Measurements from ENCODE around the gene EIF4G1. TPM values are rescaled to one million over a fixed set of nuclear protein-coding genes. Genes with fewer than 3 reads are reported as not detected.

The EIF4G1 gene
- total and polyA plus RNA-seq, 9 donors: 72.4 to 295 (median 206) TPM

- no peaks in the 10 kb centered on the region for H3K36me3 ChIP-seq
- intact Hi-C loops (cut with DNase I): loop anchor here in 1 of 4 donors (10.0 kb wide), 1 partner anchor 47 kb away; no protein-coding TSS in a partner anchor
- no peaks in the 10 kb centered on the region for H3K27me3 ChIP-seq
- TF ChIP-seq EP300 (IDR thresholded peaks at IDR 0.05) (no peak), POLR2A (IDR thresholded peaks at IDR 0.05) (no peak), CTCF (IDR thresholded peaks at IDR 0.05) (no peak)
- 86 to 94% (median 90%) methylated on average over 9 of the region's 9 CpGs for WGBS, 3 donors
- no peak overlapping the region for H3K4me3 ChIP-seq
- no peaks in the 10 kb centered on the region for H3K4me1 ChIP-seq (ENCODE audit: insufficient read depth)
- H3K9me3 ChIP-seq: no peaks in the 10 kb centered on the region
- DNase-seq: no peak
- H3K27ac ChIP-seq: no peak overlapping the region
Measured at GRCh38 chr3:184307915-184308314, 6.5 kb upstream of the EIF4G1 start.

GRCh38 chr3:184308744-184309143 is 5.7 kb upstream of the EIF4G1 start:
- Histone ChIP-seq H3K27me3 (no peaks in the 10 kb centered on the region), H3K4me1 (ENCODE audit: insufficient read depth) (no peaks in the 10 kb centered on the region), H3K9me3 (no peaks in the 10 kb centered on the region), H3K36me3 (no peaks in the 10 kb centered on the region), H3K27ac (no peak overlapping the region), H3K4me3 (no peak overlapping the region)
- no peak for TF ChIP-seq CTCF (IDR thresholded peaks at IDR 0.05)
- TF ChIP-seq POLR2A (IDR thresholded peaks at IDR 0.05): no peak
- no peak for TF ChIP-seq EP300 (IDR thresholded peaks at IDR 0.05)
- no peak for DNase-seq
- intact Hi-C loops (cut with DNase I): loop anchor here in 1 of 4 donors (10.0 kb wide), 1 partner anchor 46 kb away; no protein-coding TSS in a partner anchor
- WGBS, 3 donors: 59 to 65% (median 61%) methylated on average over 7 of the region's 7 CpGs

- peaks cover 1% of the 10 kb centered on the region for H3K4me1 ChIP-seq (ENCODE audit: insufficient read depth)
- intact Hi-C loops (cut with DNase I): loop anchor here in 1 of 4 donors (10.0 kb wide), 2 partner anchors 53 to 677 kb away; partner anchors contain the start of genes CLCN2, KLHL24 and POLR2H
- no peak overlapping the region for H3K27ac ChIP-seq
- H3K9me3 ChIP-seq: no peaks in the 10 kb centered on the region
- no peaks in the 10 kb centered on the region for H3K36me3 ChIP-seq
- H3K4me3 ChIP-seq: no peak overlapping the region
- no peaks in the 10 kb centered on the region for H3K27me3 ChIP-seq
- TF ChIP-seq POLR2A (IDR thresholded peaks at IDR 0.05) (no peak), EP300 (IDR thresholded peaks at IDR 0.05) (no peak), CTCF (IDR thresholded peaks at IDR 0.05) (no peak)
- no peak for DNase-seq
Measured at GRCh38 chr3:184311633-184312032, 2.8 kb upstream of the EIF4G1 start.

- DNase-seq: peak; percentile 86 to 92 (median 88)
- Histone ChIP-seq H3K27ac (peak overlapping the region; percentile 94 to 95), H3K4me3 (peak overlapping the region; percentile 52), H3K4me1 (ENCODE audit: insufficient read depth) (peaks cover 11% of the 10 kb centered on the region), H3K9me3 (no peaks in the 10 kb centered on the region), H3K36me3 (no peaks in the 10 kb centered on the region), H3K27me3 (no peaks in the 10 kb centered on the region)
- intact Hi-C loops (cut with DNase I): loop anchor here in 2 of 4 donors (1.0 to 10.0 kb wide), 4 partner anchors 22 to 680 kb away; partner anchors contain the start of genes CLCN2 (in 1 of the 2), FAM131A (in 1 of the 2), KLHL24 (in 1 of the 2) and POLR2H (in 1 of the 2)
- WGBS, 3 donors: 0 to 1% (median 1%) methylated on average over 22 to 86 of the region's 89 CpGs
- TF ChIP-seq POLR2A (IDR thresholded peaks at IDR 0.05) (peak; percentile 61), EP300 (IDR thresholded peaks at IDR 0.05) (peak; percentile 20), CTCF (IDR thresholded peaks at IDR 0.05) (peak in 1 of 3 donors; percentile 9)
Measured at GRCh38 chr3:184314700-184315542, 515 bp downstream of the EIF4G1 start.
